Posterior cingulate gyrus (tissue), 11 donors: Measurements from ENCODE around the gene PAPSS1.

Experiments
- DNase-seq, 10 donors: peaks; one replicate each; pipeline versions ENCODE4 v3.0.0 to v3.0.0-alpha.2; 2020 to 2021; ENCODE audit warnings: mixed read lengths in 3 of 10
- intact Hi-C: fragments of 100-400 bp; cut with DNase I; formaldehyde crosslinking; loops from one replicate; pipeline ENCODE4 v1.15.1; 2023

The PAPSS1 gene

GRCh38 chr4:107719922-107720722, at the start of gene PAPSS1:
Gene PAPSS1, minus strand, starts transcription at chr4:107720234. Its CDS starts 55 bp downstream, at chr4:107720179.
- intact Hi-C loops = no loop called here

DNA sequence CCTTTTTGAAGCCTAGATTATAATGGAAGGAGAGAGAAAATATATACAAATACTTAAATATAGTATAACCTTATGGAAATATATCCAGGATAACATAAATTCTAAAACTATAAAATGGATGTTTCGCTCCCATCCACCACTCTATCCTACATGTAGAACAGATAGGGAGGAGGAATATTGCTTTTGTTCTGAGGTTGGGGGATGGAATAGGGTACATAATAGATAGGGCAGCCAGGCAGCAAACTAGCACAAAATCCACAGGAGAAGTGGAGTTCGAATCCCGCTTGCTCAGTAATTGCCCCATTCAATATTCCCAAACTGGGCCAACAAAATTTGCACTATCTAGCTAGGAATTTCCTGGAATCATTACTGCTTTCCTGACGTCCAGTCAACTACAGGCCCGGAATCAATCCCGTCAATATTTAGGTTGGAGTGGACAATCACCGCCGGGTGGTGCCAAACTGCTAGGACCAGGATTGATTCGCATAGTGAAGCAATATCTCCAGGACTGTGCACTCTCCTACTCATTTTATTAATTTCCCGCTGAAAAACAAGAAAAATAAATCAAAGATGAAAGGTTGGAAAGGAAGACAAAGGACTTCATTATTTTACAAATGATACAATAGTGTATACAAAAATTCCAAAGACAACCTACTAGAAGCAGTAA, 40.4 kb upstream of the PAPSS1 start:
- no peak for DNase-seq
- intact Hi-C loops = no loop called here

More at GRCh38 chr4:107719922-107720722, at the start of gene PAPSS1:
- peak; percentile 91 to 99 (median 94) for DNase-seq

DNA sequence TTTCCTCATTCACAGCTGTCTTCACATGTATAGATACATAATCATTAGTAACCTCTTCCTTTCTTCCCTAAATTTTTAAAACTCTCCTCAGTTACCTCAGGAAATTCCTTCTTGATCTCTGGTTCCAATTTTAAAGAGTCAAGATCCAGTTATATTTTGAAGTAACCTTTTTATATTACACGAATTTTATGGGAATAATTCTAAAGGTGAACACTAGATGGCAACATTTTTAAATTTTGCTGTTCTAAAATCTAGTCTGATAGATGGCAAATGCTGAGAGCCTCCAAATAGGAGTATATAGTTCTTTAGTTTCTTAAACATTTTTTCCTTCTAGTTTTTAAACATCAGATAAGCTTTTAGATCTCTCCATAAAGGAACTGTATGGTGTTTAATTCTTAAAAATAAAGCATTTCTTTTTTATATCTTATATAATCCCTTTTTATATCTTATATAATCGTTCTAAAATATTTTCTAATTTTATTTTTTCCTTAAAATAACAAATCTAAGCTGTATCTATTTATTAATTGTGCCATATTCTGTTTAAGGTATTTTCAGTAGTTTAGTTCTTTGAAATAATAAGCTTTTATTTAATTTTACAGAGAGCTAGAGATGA, 37.9 kb upstream of the PAPSS1 start:
- intact Hi-C loops = loop anchor here (1.0 kb wide), 1 partner anchor 155 kb away; no protein-coding TSS in a partner anchor
- no peak for DNase-seq

DNA sequence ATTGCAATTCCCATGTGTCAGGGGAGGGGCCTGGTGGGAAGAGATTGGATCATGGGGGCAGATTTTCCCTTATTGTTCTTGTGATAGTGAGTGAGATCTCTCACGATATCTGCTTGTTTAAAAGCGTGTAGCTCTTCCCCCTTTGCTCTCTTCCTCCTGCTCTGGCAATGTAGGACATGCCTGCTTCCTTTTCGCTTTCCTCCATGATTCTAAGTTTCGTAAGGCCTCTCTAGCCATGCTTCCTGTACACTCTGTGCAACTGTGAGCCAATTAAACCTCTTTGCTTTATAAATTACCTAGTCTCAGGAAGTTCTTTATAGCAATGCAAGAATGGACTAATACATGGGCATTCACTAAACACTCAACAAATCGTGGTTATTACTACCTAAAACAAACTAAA, 37.2 kb upstream of the PAPSS1 start:
- intact Hi-C loops = no loop called here

GRCh38 chr4:107755841-107756356, 35.9 kb upstream of the PAPSS1 start:
- intact Hi-C loops = no loop called here
- no peak for DNase-seq

More for the DNA sequence above, 37.2 kb upstream of the PAPSS1 start:
- no peak for DNase-seq

DNA sequence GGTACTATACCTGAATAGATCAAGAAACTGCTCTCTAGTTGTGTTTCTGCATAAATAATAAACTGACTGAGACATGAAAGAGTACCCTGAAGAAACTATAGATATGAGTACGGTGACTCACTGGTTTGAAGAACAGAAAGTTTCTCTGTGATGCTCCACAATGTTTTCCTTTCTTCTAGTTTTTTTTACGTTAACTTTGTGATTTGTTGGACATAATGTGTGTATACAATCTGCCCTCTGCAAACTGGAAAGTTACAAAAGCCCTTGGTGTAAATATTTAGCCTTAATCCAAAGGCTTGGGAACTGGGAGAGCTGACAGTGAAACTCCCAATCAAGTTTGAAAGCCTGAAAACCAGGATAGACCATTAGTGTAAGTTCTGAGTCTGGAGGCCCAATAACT, 31.6 kb upstream of the PAPSS1 start:
- intact Hi-C loops = no loop called here
- DNase-seq = no peak

- intact Hi-C loops = no loop called here
- DNase-seq = no peak
Measured at GRCh38 chr4:107747748-107748486, 27.9 kb upstream of the PAPSS1 start.

GRCh38 chr4:107746161-107746560, 26.1 kb upstream of the PAPSS1 start:
- no peak for DNase-seq
- intact Hi-C loops = no loop called here

DNA sequence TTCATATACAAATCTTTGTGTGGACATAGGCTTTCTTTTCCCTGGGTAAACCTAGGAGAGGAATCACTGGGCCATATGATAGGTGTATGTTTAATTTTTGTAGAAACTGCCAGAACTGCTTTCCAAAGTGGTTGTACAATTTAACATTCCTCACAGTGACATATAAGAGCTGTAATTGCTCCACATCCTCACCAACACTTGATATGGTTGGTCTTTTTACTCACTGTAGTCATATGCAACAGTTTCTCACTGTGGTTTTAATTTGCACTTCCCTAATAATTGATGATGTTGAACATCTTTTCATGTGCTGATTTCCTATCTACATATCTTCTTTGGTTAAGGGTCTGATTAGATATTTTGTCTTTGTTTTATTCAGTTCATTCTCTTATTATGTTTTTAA, 24.5 kb upstream of the PAPSS1 start:
- intact Hi-C loops = no loop called here

GRCh38 chr4:107743532-107743931, 23.5 kb upstream of the PAPSS1 start:
- intact Hi-C loops = no loop called here
- no peak for DNase-seq

More for the DNA sequence above, 24.5 kb upstream of the PAPSS1 start:
- DNase-seq = no peak

GRCh38 chr4:107742791-107743190, 22.8 kb upstream of the PAPSS1 start:
- no peak for DNase-seq
- intact Hi-C loops = no loop called here

GRCh38 chr4:107742196-107742595, 22.2 kb upstream of the PAPSS1 start:
- no peak for DNase-seq
- intact Hi-C loops = no loop called here

DNA sequence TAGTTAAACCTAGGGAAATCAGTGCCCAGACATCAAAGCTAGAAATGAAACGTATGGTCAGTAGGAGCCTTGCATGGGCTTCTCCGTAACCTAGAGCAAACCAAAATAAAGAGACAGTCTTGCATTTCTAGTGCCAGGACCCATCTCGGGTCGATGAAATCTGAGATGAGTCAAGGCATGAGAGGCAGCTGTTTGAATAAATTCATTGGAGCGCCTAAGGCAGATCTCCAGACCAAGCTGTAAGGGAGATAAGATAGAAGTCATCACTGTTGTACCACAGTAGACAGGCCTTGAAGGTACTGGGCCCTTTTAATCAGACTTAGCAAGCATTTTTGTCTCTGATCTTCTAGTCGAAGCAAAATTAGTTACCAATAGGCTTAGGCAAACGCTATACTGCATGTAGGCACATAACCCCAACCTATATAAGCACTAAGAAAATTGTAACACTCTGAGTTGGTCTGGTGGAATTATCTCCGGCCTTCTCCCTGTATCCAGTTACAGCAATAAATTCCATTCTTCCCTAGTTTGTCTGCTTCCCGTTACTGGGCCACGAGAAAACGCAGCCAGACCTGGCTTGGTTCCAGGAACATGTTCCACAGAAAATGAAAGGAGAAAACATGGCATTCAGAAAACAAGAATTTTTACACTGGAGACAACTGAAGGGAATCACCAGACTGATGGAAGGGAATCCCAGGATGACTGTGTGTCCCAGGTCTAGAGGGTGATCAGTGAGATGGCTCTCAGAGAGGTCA, 21.1 kb upstream of the PAPSS1 start:
- intact Hi-C loops = no loop called here
- DNase-seq = peak in 3 of 10 donors; percentile 16 to 31 (median 25)

- intact Hi-C loops = no loop called here
- DNase-seq = no peak
Measured at GRCh38 chr4:107740381-107740780, 20.3 kb upstream of the PAPSS1 start.

- DNase-seq = no peak
- intact Hi-C loops = no loop called here
Measured at GRCh38 chr4:107737450-107737849, 17.4 kb upstream of the PAPSS1 start.

GRCh38 chr4:107736924-107737448, 17.0 kb upstream of the PAPSS1 start:
- intact Hi-C loops = no loop called here
- DNase-seq = peak in 2 of 10 donors; percentile 15 to 40

- intact Hi-C loops = no loop called here
- DNase-seq = no peak
Measured at GRCh38 chr4:107736037-107736436, 16.0 kb upstream of the PAPSS1 start.

- no peak for DNase-seq
- intact Hi-C loops = no loop called here
Measured at GRCh38 chr4:107734120-107734519, 14.1 kb upstream of the PAPSS1 start.

DNA sequence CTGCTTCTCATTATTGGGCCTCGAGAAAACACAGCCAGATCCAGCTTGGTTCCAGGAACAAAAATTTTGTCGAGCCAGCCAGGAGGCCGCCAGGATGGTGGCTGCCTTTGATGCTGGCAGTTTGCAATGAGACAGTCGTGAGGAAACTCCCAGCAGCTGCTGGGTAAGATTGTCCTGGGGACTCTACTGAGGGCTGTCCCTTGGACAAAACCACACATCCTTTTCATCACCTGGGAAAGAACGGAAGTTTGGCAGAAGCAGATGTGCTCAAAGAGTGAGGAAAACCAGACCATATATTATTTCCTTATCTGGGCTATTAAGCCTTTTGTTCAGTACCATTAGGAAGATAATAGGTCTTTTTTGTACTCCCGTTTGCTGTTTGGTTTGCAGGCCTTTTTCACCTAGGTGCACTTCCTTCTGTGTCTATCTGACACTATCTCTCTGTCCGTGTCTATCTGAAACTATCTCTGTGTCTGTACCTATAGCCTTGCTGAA, 13.4 kb upstream of the PAPSS1 start:
- no peak for DNase-seq
- intact Hi-C loops = no loop called here
